GM19023 (cell line): ENCODE data around the gene PRM1.
A peak's percentile ranks its signal among the peaks of the same experiment; 100 is the strongest.

ENCODE experiments used
- ATAC-seq: cut with Tn5 transposase; IDR thresholded peaks from one replicate; pipeline ENCODE4 v1.9.1; 2021; ENCODE audit warnings: mild to moderate bottlenecking, moderate library complexity; ENCODE audit not compliant: unreplicated experiment

PRM1 gene

DNA sequence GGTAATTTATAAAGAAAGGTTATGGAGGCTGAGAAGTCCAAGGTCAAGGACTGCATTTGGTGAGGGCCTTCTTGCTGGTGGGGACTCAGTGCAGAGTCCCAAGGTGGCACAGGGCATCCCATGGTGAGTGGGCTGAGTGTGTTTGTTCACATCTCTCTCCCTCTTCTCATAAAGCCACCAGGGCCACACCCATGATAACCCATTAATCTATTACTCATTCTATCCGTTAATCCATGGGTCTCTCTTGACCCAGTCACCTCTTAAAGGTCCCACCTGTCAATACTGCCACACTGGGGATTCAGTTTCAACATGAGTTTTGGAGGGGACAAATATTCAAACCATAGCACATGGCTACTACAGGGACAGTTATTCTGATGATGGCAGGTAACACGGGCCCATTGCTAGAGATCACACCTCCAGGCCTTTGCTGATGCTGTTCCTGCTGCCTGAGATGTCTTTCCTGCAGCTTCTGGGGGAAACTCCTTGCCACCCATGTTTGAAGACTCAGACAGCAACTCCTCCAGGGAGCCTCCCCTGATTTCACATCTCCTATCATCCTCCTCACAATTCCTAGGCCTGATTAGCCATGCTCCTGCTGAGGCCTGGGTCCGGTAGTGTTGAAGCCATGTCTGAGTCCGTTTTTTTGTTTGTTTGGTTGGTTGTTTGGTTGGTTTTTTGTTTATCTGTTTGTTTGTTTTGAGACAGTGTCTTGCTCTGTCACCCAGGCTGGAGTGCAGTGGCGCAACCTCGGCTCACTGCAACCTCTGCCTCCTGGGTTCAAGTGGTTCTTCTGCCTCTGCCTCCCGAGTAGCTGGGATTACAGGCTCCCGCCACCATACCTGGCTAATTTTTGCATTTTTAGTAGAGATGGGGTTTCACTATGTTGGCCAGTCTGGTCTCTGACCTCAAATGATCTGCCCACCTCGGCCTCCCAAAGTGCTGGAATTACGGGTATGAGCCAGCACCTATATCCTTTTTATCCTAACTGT is 41.2 kb downstream of the PRM1 start:
- no peak for ATAC-seq

DNA sequence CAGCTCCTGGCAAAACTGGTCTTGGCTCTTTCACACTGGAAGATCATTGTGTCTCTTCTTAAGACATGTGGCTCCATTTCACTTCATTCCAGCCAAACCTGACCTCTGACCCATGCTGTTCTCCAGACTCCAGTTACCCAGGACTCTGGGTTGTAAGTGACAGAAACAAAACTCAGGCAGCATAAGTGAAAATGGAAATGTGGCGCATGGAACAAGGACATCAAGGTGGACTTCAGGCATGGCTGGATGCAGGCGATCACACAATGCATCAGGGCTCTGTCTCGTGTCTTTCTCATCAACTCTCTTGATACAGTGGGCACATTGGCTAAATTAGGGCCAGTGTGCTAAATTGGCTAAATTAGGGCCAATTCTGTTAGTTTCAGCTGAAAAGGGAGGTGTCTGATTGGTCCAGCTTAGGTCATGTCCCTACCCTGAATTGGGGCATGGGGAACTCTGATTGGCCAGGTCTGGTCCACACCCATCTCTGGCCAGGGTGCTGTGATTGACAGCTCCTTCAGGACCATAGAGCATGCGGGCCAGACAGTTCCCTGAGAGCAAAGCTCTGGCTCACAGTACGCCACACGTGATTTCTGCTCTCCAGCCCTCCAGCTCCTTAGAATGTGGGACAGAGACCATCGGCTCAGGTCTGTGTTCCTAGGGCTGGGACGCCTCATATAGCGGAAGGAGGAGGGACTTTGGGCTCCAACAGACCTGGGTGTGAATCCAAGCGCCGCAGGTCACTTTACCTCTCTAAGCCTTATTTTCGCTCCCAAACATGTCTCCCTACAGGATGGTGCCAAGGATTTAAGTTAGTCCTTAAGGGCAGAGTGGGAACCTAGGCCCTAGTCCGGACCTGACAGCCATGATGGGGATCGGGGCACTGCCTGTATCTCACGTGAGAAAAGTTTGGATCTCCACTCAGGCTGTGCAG is 42.6 kb downstream of the PRM1 start:
- no peak for ATAC-seq

DNA sequence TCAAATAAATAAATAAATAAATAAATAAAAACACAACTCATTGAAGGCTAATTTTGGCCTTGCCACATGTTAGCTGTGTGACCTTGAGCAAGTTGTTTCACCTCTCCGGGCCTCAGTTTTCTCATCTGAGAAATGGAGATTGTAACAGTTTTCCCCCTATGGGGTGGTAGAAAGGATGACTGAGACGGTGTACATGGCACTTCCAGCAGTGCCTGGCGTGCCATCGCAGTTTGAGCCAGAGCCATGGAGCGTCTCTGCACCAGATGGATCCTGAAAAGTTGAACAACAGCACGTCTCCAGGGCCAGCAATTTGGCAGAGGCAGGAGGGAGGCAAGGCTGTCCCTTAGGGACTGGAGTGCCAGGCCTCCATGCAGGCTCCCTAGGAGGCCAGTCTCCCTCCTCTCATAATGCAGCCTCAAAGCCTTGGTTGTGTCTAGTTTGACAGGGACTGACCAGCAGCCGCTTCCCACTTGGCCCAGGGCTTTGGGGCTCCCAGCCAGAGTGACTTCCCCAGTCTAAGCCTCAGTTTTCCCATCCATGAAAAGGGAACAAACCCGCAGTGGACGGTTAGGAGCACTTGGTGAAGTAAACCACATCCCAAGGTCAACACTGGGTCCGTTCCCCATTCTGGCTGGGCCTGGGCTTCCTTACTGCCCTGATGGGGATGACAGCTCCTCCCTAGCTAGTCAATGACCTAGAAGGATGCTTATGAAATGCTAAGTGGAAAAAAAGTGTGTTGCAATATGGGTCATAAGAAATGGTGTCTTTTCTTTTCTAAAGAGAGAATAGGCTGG is 44.5 kb downstream of the PRM1 start:
- no peak for ATAC-seq

DNA sequence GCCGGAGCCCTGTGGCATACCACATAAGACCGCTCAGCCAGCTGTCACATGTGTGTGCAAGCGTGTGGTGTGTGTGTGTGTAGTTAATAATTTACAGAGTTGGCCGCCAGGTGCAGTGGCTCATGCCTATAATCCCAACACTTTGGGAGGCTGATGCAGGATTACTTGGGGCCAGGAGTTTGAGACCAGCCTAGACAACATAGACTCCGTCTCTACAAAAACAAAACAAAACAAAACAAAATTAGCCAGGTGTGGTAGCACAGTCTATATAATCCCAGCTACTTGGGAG is 45.5 kb downstream of the PRM1 start:
- no peak for ATAC-seq

DNA sequence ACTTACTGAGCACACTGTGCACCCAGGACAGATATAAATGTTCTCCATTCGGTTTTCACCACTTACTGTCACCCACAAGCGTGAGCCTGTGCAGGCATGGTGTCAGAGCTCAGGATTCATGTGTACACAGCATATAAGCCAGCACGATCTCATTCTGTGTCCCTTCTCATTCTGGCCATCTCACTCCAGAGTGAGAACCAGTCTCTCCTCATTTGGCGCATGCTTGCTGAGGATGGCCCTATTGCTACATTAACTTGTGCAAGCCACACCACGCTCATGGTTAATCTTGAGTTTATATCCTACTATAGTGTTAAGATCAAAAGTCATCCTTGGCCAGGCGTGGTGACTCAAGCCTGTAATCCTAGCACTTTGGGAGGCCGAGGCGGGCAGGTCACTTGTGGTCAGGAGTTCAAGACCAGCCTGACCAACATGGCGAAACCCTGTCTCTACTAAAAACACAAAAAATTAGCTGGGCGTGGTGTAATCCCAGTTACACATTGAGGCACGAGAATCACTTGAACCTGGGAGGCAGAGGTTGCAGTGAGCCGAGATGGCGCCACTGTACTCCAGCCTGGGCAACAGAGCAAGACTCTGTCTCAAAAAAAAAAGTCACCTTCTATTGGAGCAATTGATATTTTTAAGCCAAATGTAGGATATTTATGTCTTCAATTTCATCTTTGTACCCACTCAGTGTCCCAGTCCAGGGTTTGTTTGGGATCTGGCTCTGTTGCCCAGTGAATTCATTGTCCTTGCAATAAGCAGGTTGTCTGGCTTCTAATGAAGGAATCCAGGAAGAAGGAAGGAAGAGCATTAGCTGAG is 46.0 kb downstream of the PRM1 start:
- ATAC-seq, result no peak

DNA sequence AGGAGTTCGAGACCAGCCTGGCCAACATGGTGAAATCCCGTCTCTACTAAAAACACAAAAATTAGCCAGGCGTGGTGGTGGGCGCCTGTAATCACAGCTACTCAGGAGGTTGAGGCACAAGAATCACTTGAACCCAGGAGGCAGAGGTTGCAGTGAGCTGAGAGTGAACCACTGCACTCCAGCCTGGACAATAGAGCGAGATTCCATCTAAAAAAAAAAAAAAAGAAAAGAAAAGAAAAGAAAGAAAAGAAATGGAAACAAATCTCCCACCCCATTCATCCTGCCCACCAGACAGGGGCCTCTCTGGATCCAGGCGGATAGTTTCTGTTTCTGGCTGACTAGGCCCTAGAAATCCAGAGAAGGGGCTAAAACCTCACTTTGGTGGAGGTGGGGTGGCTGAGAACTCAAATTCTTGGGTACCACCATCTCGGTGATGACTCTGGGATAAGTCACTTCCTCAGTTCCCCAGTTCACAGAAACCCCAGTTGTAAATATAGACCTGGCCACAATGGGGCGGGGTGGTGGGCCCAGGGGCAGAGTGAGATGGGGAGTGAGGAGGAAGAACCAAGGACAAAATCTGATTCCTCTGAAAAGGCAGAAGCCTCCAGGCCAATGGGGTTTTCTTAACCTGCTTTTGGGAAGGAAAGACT is 47.3 kb downstream of the PRM1 start:
- no peak for ATAC-seq

DNA sequence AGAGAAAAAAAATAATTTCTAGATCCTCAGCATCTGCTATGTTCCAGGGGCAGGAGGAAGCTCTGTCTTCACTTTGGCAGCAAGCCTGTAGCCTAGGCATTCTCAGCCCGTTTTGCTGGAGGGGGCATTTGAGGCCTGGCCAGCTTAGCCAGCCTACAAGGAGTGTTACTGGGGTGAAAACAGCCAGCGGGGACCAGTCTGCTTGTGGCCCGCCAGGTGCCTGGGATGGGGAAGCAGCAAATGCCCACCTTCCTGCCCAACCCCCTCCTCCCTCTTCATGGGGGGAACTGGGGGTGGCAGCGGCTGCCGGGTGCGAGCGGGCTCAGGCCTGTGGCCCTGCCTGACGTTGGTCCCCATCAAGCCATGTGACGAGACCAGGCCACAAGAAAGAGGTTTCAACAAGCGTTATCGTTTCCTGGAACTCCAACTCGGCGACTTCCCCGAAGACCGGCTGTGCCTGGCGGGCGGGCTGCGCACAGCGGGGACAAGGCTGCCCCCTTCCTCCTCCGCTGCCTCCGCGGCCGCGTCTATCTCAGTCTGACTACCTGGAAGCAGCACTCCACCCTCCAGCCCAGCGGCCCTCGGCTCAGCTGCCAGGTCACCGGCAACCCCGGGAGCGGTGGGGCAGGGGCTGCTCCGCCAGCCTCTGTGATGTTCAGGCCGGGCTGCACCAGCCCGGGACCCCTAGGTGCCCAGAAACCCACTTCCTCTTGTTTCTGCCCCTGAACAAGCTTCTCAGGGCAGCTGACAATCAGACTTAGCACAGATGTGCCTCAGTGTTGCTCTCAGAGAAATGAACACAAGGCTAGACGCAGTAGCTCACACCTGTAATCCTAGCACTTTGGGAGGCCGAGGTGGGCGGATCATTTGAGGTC is 48.0 kb downstream of the PRM1 start:
- peak; percentile 59 for ATAC-seq

DNA sequence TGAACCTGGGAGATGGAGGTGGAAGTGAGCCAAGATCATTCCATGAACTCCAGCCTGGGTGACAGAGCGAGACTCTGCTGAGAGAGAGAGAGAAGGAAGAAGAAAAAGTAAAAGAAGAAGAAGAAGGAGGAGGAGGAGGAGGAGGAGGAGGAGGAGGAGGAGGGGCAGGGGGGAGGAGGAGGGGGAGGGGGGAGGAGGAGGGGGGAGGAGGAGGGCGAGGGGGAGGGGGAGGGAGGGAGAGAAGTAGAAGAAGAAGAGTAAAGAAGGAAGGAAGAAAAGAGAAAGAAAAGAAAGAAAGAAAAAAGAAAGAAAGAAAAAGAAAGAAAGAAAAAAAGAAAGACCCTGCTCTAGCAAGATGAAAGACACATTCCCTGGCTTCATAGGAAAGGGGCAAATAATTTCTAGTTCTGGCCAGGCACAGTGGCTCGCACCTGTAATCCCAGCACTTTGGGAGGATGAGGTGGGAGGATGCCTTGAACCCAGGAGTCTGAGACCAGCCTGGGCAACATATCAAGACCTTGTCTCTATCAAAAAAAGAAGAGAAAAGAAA is 48.8 kb downstream of the PRM1 start:
- no peak for ATAC-seq

DNA sequence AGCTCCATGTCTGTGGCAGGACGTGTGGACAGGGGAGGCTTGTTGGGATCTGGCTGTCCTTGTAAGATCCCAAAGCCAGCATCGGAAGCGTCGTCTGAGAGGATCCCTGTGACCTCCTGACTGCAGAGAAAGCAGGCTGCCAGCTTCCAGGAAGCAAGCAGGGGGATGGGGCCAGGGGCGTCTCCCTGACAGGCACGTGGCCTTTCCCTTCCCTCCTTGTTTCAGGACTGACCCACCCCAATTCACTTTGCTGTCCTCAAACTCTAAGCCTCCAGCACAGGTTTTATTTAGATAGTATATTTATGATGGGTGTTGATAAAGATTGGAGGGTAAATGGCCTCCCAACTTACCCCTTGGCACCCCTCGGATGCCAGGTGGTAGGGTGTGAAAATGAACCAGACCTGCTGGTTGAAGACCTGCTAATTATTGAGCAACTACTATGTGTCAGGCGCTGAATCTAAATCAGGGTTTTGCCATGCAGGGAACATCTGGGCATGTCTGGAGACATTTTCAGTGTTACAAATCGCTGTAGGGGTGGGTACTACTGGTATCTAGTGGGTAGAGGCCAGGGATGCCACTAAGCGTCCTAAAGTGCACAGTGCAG is 49.7 kb downstream of the PRM1 start:
- no peak for ATAC-seq
